HepG2 (cell line): ENCODE results near the gene DUOXA2. TPM values are rescaled to one million over a fixed set of nuclear protein-coding genes. Genes with fewer than 3 reads are reported as not detected.

Source experiments
- ATAC-seq: fragments of 200-7000 bp; cut with Tn5 transposase; 3 replicates; pipeline ENCODE4 v1.9.1; 2020; ENCODE audit warnings: mild to moderate bottlenecking, moderate library complexity
- BruUV-seq: library from RNA; stranded (reverse); fragments of 400-500 nt; replicated peaks from 2 replicates; lab custom pipeline; 2021; lab: Mats Ljungman, UMichigan
- CTCF ChIA-PET: fragments of 300-600 bp; formaldehyde crosslinking; extraction: SDS; loops from one replicate; lab custom pipeline; 2021; ENCODE audit warnings: low total read pairs, inconsistent platforms, low intra/inter-chr PET ratio; lab: Yijun Ruan, JAX
- POLR2A ChIA-PET: fragments of 350-600 bp; sonication (Branson Sonifier 250); formaldehyde crosslinking; loops from one replicate; lab custom pipeline; 2020; ENCODE audit warnings: antibody characterized with exemption, inconsistent platforms; lab: Yijun Ruan, JAX
- DNase-seq: peaks from one replicate; pipeline ENCODE4 v3.0.0-alpha.2; 2015; ENCODE audit warnings: low spot score
- FAIRE-seq: peaks from 3 replicates; lab custom pipeline; 2011; peaks lifted over from hg19 to GRCh38; lab: Jason Lieb, UNC
- H2AFZ ChIP-seq: one replicate; pipeline ENCODE4 v1.6.1; 2011; ENCODE audit warnings: low read length, inconsistent platforms
- H3K27ac ChIP-seq: fragments of 300-600 bp; 3 replicates; pipeline ENCODE4 v1.8.0; 2011; ENCODE audit warnings: mixed run types, mild to moderate bottlenecking, mixed read lengths, low read length, inconsistent platforms; ENCODE audit not compliant: insufficient read depth; ENCODE audit errors: extremely low read length
- H3K27me3 ChIP-seq, 2 experiments: fragments of 200-600 bp in 1 of 2; 2 replicates in 1 of 2; 3 replicates in 1 of 2; pipeline versions ENCODE4 v1.6.0 to v1.8.0; 2011; ENCODE audit warnings: low read length in 2 of 2, mild to moderate bottlenecking in 2 of 2, moderate library complexity in 2 of 2, inconsistent platforms in 1 of 2; ENCODE audit not compliant: insufficient read depth in 2 of 2, control insufficient read depth in 1 of 2
- H3K36me3 ChIP-seq, 2 experiments: fragments of 200-600 bp in 1 of 2; replicated peaks in 1 of 2; 2 replicates in 1 of 2; 3 replicates in 1 of 2; pipeline versions ENCODE4 v1.5.1 to v1.8.0; 2011; ENCODE audit warnings: low read length in 2 of 2, inconsistent platforms in 1 of 2; ENCODE audit not compliant: insufficient read depth in 2 of 2, control insufficient read depth in 1 of 2
- H3K4me1 ChIP-seq: 2 replicates; pipeline ENCODE4 v1.5.1; 2012; ENCODE audit warnings: low read length, inconsistent platforms; ENCODE audit not compliant: insufficient read depth
- H3K4me2 ChIP-seq: 2 replicates; pipeline ENCODE4 v1.6.0; 2011; ENCODE audit warnings: low read depth, low read length, inconsistent platforms
- H3K4me3 ChIP-seq, 3 experiments: fragments of 200-600 bp in 1 of 3; sonication (generic), shearing (Covaris generic) in 1 of 3; replicated peaks in 1 of 3; 2 replicates each; pipeline ENCODE4 v1.5.1; 2011 to 2016; ENCODE audit warnings: low read length in 3 of 3, inconsistent platforms in 2 of 3, low read depth in 2 of 3, mild to moderate bottlenecking in 2 of 3, control low read depth in 1 of 3, mixed read lengths in 1 of 3; ENCODE audit not compliant: insufficient read depth in 1 of 3
- H3K79me2 ChIP-seq: one replicate; pipeline ENCODE4 v1.6.1; 2011; ENCODE audit warnings: low read length, inconsistent platforms; ENCODE audit not compliant: insufficient read depth
- H3K9ac ChIP-seq: 2 replicates; pipeline ENCODE4 v1.6.0; 2011; ENCODE audit warnings: mild to moderate bottlenecking, low read depth, low read length, inconsistent platforms; ENCODE audit not compliant: insufficient read depth
- H3K9me3 ChIP-seq: 2 replicates; pipeline ENCODE4 v1.5.1; 2012; ENCODE audit warnings: mild to moderate bottlenecking, low read length
- H4K20me1 ChIP-seq: 2 replicates; pipeline ENCODE4 v1.6.0; 2011; ENCODE audit warnings: inconsistent platforms, mild to moderate bottlenecking, low read length, moderate library complexity; ENCODE audit not compliant: insufficient read depth
- PCBP1 ChIP-seq: fragments of 200-400 bp; formaldehyde crosslinking; IDR thresholded peaks from 2 replicates; pipeline ENCODE4 v1.6.1; 2017; ENCODE audit warnings: mild to moderate bottlenecking, low read depth, low read length, borderline replicate concordance
- THYN1 ChIP-seq: sonication (generic); formaldehyde crosslinking; IDR thresholded peaks from 2 replicates; pipeline ENCODE4 v1.8.1; 2023; ENCODE audit warnings: low read depth, mild to moderate bottlenecking, moderate library complexity, missing genetic modification reagents, borderline replicate concordance
- ZNF276 ChIP-seq: sonication (generic); formaldehyde crosslinking; IDR thresholded peaks from 2 replicates; pipeline ENCODE4 v1.4.0; 2020; ENCODE audit warnings: mild to moderate bottlenecking, low read depth, missing genetic modification reagents
- ZNF569 ChIP-seq: sonication (generic); formaldehyde crosslinking; IDR thresholded peaks from 2 replicates; pipeline ENCODE4 v1.5.0; 2020; ENCODE audit warnings: mild to moderate bottlenecking, missing genetic modification reagents, moderate library complexity, borderline replicate concordance
- ZNF816 ChIP-seq: sonication (generic); formaldehyde crosslinking; IDR thresholded peaks from 2 replicates; pipeline ENCODE4 v1.8.0; 2022; ENCODE audit warnings: missing genetic modification reagents, mild to moderate bottlenecking, borderline replicate concordance
- WGBS: methylation state at CpG from one replicate; pipeline ENCODE4 v1.1.6; 2017; ENCODE audit warnings: low lambda C conversion rate; 5-methylcytosine and 5-hydroxymethylcytosine counted together
- in situ Hi-C: cut with HindIII; loops from 2 replicates; pipeline ENCODE4 v1.10.0; 2017; ENCODE audit warnings: low pct_unique_long_range_greater_than_20kb; ENCODE audit not compliant: extremely low pct_ligation_motif_present
- intact Hi-C: fragments of 100-400 bp; cut with micrococcal nuclease; formaldehyde crosslinking; loops from one replicate; pipeline ENCODE4 v1.10.0; 2022; ENCODE audit not compliant: unreplicated experiment
- polyA plus RNA-seq, 8 experiments: library from polyadenylated mRNA; depleted of rRNA in 3 of 8; stranded (reverse) in 7 of 8; unstranded in 1 of 8; fragments of >200 nt; fragmentation: Illumina TruSeq in 4 of 8; extraction: Trizol in 4 of 8; gene quantifications; 2 replicates each; pipeline versions ENCODE4 v1.2.1 to v1.2.3, GENCODE V29; 2011 to 2016; ENCODE audit warnings: low read depth in 4 of 8, missing spikeins in 1 of 8, mixed read lengths in 1 of 8; ENCODE audit not compliant: insufficient read depth in 1 of 8
- total RNA-seq, 5 experiments: library from RNA; depleted of rRNA; stranded (reverse); fragments of >200 nt; fragmentation: Illumina TruSeq; extraction: Trizol; gene quantifications; 2 replicates each; pipeline ENCODE4 v1.2.3, GENCODE V29; 2016; ENCODE audit warnings: low read depth in 1 of 5
- TF ChIP-seq, protein P1 (sequence below): sonication (generic); formaldehyde crosslinking; IDR thresholded peaks from 2 replicates; pipeline ENCODE4 v1.4.0; 2020; ENCODE audit warnings: mild to moderate bottlenecking, missing genetic modification reagents

Gene DUOXA2
- total and polyA plus RNA-seq, 2 of the 13 experiments (the other 11 are each of a cell fraction or from before 2014, with no cell fraction given): 0.32 TPM; not detected in 1

- no peak for FAIRE-seq
- Histone ChIP-seq H3K27me3 (peaks cover 15 to 66% of the 10 kb centered on the region in 2 experiments), H3K36me3 (no peaks in the 10 kb centered on the region), H3K9me3 (no peaks in the 10 kb centered on the region), H4K20me1 (no peaks in the 10 kb centered on the region), H3K79me2 (no peaks in the 10 kb centered on the region), H3K27ac (no peak overlapping the region), H3K4me2 (peak overlapping the region; percentile 7; the same call in 1 of the 2 replicates), H3K9ac (no peak overlapping the region), H3K4me3 (no peak overlapping the region), H2AFZ (no peak overlapping the region), H3K4me1 (peaks cover 20% of the 10 kb centered on the region)
- no peak for TF ChIP-seq ZNF276 (CRISPR knock-in tag)
- TF ChIP-seq THYN1 (CRISPR knock-in tag): no peak
- no peak for TF ChIP-seq PCBP1
- no peak for TF ChIP-seq ZNF569 (CRISPR knock-in tag)
- no peak for TF ChIP-seq ZNF816 (CRISPR knock-in tag)
- TF ChIP-seq, protein P1, sequence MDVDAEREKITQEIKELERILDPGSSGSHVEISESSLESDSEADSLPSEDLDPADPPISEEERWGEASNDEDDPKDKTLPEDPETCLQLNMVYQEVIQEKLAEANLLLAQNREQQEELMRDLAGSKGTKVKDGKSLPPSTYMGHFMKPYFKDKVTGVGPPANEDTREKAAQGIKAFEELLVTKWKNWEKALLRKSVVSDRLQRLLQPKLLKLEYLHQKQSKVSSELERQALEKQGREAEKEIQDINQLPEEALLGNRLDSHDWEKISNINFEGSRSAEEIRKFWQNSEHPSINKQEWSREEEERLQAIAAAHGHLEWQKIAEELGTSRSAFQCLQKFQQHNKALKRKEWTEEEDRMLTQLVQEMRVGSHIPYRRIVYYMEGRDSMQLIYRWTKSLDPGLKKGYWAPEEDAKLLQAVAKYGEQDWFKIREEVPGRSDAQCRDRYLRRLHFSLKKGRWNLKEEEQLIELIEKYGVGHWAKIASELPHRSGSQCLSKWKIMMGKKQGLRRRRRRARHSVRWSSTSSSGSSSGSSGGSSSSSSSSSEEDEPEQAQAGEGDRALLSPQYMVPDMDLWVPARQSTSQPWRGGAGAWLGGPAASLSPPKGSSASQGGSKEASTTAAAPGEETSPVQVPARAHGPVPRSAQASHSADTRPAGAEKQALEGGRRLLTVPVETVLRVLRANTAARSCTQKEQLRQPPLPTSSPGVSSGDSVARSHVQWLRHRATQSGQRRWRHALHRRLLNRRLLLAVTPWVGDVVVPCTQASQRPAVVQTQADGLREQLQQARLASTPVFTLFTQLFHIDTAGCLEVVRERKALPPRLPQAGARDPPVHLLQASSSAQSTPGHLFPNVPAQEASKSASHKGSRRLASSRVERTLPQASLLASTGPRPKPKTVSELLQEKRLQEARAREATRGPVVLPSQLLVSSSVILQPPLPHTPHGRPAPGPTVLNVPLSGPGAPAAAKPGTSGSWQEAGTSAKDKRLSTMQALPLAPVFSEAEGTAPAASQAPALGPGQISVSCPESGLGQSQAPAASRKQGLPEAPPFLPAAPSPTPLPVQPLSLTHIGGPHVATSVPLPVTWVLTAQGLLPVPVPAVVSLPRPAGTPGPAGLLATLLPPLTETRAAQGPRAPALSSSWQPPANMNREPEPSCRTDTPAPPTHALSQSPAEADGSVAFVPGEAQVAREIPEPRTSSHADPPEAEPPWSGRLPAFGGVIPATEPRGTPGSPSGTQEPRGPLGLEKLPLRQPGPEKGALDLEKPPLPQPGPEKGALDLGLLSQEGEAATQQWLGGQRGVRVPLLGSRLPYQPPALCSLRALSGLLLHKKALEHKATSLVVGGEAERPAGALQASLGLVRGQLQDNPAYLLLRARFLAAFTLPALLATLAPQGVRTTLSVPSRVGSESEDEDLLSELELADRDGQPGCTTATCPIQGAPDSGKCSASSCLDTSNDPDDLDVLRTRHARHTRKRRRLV: no peak
- intact Hi-C loops: no loop called here
- CTCF ChIA-PET: no interaction called here
- DNase-seq: no peak
- ATAC-seq: no peak
- BruUV-seq: no TSS peak
- in situ Hi-C loops: no loop called here
- POLR2A ChIA-PET: no interaction called here
- 38% methylated on average over 12 of the region's 13 CpGs for WGBS
Measured at GRCh38 chr15:45112143-45112590, 2.0 kb upstream of the DUOXA2 start.
